GM21423 (cell line): ENCODE measurements around the gene ZMIZ1.

ENCODE experiments used
- ATAC-seq: cut with Tn5 transposase; IDR thresholded peaks from one replicate; pipeline ENCODE4 v1.9.1; 2021; ENCODE audit warnings: mild to moderate bottlenecking, moderate library complexity; ENCODE audit not compliant: unreplicated experiment

The ZMIZ1 gene

GRCh38 chr10:79162861-79163665 is 94.3 kb downstream of the ZMIZ1 start:
- no peak for ATAC-seq

DNA sequence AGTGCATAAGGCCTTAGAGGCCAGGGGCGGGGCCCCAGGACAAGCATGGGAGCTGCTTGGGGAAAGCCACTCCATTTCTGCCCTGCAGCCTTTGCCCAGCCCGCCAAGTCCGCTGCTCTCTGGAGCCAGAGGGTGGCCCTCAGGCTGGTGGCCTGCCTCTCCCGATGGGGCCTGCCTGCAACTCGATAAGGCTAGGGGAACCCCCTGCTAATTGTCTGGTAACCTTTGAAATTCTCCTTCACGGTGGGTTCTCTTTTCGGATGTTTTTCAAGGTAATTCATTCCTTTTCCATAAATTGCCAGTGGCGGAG is 94.9 kb downstream of the ZMIZ1 start:
- no peak for ATAC-seq

- ATAC-seq = no peak
Observed at GRCh38 chr10:79164075-79164474, 95.3 kb downstream of the ZMIZ1 start.

DNA sequence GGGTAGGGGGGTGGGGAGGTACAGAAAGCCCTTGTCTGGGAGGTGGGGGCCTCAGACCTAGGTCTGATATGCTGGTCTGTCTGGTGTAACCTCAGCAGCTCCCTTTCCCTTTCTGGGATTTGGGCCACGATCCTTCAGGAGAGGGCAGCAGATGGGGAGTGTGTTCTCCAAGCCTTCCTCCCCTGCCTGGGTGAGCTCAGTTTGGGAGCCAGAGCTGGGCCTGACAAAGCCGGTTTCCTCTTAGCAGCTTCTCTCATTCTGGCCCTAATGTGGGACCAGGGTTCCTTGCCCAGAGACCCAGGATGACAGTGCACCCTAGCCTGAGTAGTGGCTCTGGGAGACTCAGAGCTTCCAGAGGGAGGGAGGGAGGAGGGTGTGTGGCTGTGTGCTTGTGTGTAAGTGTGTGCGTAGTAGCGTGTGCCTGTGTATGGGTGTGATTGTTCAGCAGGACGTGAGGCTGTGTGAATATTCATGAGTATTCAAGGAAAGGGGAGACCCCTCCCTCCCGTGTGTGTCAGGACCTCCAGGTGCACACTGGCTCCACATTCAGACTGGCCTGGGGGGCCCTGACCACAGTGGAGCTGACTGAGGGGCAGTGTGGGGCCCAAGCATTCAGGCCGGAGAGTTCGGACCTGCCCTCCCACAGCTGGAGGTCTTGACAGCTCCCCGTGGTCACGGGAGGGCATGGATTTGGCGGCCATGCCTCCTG is 96.5 kb downstream of the ZMIZ1 start:
- ATAC-seq = no peak

- ATAC-seq = no peak
Observed at GRCh38 chr10:79166312-79166721, 97.6 kb downstream of the ZMIZ1 start.

DNA sequence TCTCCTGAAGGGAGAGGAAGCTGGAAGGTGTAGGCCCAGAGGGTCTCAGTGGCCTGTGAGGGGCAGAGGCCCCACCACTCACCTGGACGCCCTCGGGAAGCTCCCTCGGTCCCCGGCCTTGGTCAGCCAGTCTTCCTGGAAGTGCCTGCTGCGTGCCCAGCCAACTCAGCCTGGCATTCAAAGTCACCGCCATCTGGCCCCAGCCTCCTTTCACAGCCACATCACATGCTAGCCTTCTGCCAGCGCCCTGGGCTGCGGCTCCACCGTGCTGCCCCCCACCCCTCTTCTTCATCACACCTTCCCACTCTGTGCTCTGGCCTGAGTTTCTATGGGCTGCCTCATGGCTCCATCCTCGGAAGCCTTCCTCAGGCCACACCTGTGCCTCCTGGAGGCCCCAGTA is 98.0 kb downstream of the ZMIZ1 start:
- ATAC-seq = no peak

GRCh38 chr10:79167537-79167936 is 98.8 kb downstream of the ZMIZ1 start:
- ATAC-seq = no peak

DNA sequence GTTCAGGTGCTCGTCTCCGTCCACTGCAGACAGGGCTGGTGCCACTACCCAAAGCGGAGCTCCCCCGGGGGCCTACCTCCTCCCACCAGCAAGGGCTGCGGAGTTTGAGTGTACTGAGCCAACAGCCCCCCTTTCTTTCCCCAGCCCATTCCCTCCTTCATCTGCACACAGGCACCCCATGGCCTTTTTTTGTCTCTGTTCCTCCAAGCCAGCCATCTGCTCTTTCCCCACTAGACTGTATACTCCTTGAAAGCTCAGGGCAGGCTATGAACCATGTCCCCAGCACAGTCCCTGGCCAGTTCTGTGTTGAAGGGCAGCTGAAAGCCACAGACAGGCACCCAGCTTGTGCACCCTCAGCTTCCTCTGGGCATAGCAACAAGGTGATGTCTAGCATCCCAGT is 99.4 kb downstream of the ZMIZ1 start:
- no peak for ATAC-seq

GRCh38 chr10:79170226-79170752 is 101.5 kb downstream of the ZMIZ1 start:
- ATAC-seq = no peak

DNA sequence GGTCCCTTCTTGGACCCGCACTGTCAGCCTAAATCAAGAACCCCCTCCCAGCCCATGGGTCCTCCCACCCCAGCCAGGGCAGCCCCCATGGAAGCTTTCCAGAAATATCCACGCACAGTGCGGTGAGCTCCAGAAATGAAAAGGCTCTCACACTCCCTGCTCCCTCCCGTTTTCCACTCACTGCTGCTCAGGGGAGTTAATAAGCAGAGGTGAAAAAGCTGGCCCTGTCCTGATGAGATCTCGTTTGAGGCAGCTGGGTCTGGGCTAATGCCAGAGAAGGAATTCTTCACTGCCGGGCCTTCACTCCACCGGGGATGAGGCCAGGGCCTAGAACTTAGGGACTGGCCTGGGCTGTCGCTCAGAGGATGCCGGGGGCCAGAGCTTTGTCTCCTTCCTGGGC is 102.2 kb downstream of the ZMIZ1 start:
- ATAC-seq = no peak

DNA sequence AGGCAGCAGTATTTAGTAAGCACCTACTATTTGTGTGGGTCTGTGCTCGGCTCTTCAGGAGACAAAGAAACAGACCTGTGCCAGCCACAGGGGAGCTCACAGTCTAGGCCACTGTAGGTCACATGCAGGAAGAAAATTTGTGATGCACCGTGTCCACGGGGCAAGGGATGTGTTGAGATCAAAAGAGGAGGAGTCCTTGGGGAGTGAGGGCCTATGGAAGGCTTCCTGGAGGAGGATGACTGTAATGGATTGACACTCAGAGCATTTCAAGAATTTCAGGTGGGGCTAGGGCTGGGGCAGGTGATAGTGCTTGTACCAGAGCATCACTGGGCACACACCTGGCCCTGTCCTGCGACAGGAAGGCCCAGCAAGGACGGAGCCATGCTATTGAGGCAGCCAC is 102.7 kb downstream of the ZMIZ1 start:
- ATAC-seq = no peak

DNA sequence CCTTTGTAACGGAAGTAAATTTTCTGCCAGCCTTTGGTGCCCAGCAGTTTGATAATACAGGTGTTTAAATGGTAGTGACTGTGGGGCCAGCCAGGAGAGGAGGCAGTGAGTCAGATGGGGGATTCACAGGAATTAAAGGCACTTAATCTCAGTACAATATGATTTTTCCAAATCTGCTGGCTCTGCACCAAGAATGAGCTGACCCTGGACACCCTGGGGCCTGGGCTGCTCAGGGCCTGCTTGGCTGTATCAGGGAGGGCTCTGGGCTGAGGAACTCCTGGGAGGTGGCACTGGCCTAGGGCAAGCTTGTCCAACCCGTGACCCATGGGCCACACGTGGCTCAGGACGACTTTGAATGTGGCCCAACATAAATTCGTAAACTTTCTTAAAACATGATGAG is 104.1 kb downstream of the ZMIZ1 start:
- ATAC-seq = no peak

DNA sequence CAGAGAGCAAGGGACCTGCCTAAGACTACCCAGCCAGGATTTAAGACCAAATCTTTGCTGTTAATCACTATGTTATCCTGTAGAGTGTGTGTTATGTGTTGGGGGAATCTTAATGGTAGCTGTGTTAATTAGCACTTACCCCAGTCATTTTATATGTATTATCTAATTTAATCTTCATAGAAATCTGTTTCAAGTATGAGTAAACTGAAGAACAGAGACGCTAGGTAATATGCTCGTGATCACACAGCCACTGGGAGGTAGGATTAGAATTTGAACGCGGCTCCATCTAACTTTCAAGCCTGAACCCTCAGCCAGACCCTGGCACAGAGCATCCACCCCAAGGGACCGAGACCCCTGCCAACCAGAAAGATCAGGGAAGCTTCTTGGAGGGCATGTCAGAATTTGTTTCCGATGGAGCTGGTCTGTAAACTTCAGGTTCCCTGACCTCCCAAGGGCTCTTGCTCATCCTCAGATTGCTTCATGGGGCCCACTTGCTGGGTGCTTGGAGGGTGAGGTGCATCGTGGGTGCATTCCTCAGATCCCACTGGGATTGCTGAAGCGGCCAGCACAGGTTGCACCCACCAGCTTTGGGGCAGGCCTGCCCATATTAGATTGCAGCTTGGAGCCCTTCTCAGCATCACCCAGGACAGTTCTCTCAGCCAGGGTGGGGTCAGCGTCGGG is 105.0 kb downstream of the ZMIZ1 start:
- no peak for ATAC-seq

DNA sequence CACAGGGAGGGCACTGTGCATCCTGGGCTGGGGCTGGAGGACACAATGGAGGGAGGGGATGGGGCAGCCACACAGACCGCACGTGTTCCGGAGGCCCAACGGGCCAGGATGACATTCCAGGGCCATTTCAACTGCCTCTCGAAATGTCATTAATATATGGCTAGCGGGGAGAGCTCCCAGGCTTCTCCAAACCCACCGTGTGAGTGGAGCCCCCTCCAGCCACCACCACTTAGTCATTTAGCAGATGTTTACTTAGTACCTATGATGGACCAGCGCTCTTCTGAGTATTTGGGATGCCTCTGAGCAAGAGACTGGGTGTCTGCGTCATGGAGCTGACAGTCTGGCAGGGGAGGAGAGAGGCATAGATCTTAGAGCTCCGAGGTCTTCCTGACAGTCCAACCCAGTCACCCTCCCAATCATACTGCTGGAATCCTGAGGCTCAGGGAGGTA is 107.3 kb downstream of the ZMIZ1 start:
- no peak for ATAC-seq

DNA sequence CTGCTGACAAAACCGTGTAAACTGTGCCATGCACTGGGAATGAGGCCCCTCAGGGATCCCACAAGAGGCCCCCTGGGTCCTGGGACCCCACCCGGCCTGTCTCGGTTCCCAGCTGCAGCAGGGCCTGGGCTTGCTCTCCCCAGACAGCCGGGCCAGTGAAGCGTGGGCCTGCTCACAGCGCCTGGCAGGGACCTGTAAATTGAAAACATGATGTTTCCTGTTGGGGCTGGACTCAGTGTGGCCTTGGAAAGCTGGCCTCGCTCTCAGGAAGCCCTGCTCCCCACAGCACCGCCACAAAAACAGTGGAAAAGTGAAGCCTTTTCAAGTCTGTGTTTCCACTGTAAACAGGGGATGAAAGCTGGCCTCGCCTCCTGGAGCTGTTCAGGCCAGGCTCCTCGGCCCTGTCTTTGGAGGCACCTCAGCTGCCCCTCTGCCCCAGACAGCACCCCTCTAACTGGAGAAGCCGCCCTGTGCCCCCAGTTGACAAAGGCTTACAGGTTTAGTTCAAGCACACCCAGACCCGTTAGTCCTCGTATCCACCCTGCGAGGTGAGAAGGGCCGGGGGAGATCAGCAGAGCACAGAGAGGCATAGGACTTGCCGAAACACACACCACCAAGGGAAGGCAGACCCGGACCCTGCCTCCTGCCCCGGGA is 108.3 kb downstream of the ZMIZ1 start:
- ATAC-seq = no peak

- ATAC-seq = no peak
Observed at GRCh38 chr10:79178070-79178576, 109.4 kb downstream of the ZMIZ1 start.

- no peak for ATAC-seq
Observed at GRCh38 chr10:79178614-79179163, 109.9 kb downstream of the ZMIZ1 start.

GRCh38 chr10:79179164-79179956 is 110.6 kb downstream of the ZMIZ1 start:
- ATAC-seq = no peak

GRCh38 chr10:79179957-79180309 is 111.2 kb downstream of the ZMIZ1 start:
- ATAC-seq = no peak
